Breast epithelium (tissue), 4 donors: ENCODE measurements around the gene RNF31. TPM values are rescaled to one million over a fixed set of nuclear protein-coding genes. Genes with fewer than 3 reads are reported as not detected.
A peak's percentile ranks its signal among the peaks of the same experiment; 100 is the strongest.

ENCODE experiments used
- DNase-seq, 2 donors: peaks; one replicate each; pipeline ENCODE4 v3.0.0-alpha.2; 2019; ENCODE audit warnings: low spot score in 2 of 2
- H3K27ac ChIP-seq, 2 donors: fragments of 200-600 bp; sonication (generic) in 1 of 2; one replicate each; pipeline ENCODE4 v1.5.1; 2016 to 2019; ENCODE audit warnings: mild to moderate bottlenecking in 1 of 2
- H3K27me3 ChIP-seq, 2 donors: fragments of 200-600 bp; sonication (generic) in 1 of 2; one replicate each; pipeline versions ENCODE4 v1.5.1 to v1.6.0; 2017 to 2019; ENCODE audit warnings: control low read depth in 1 of 2, mild to moderate bottlenecking in 1 of 2
- H3K36me3 ChIP-seq: fragments of 200-600 bp; one replicate; pipeline ENCODE4 v1.5.1; 2019
- H3K4me1 ChIP-seq, 2 donors: fragments of 200-600 bp; sonication (generic); one replicate each; pipeline ENCODE4 v1.5.1; 2016 to 2019; ENCODE audit warnings: control low read depth in 1 of 2
- H3K4me3 ChIP-seq, 3 donors: fragments of 200-600 bp; sonication (generic); 1 replicate in 2 of 3; 2 replicates in 1 of 3; pipeline ENCODE4 v1.5.1; 2016 to 2019; ENCODE audit warnings: mild to moderate bottlenecking in 3 of 3, moderate library complexity in 2 of 3
- H3K9me3 ChIP-seq, 2 donors: fragments of 200-600 bp; sonication (generic) in 1 of 2; one replicate each; pipeline ENCODE4 v1.5.1; 2016 to 2019; ENCODE audit warnings: control low read depth in 1 of 2
- POLR2A ChIP-seq: fragments of 450-650 bp; IDR thresholded peaks from one replicate; pipeline ENCODE4 v1.6.1; 2016; ENCODE audit warnings: antibody characterized with exemption, mild to moderate bottlenecking, moderate library complexity
- POLR2AphosphoS5 ChIP-seq, 3 donors: sonication (generic); formaldehyde crosslinking; IDR thresholded peaks; one replicate each; pipeline ENCODE4 v1.6.1; 2017; ENCODE audit warnings: antibody characterized with exemption in 3 of 3
- intact Hi-C: fragments of 100-400 bp; cut with DNase I; formaldehyde crosslinking; loops from one replicate; pipeline ENCODE4 v1.15.1; 2023; ENCODE audit warnings: low total_unique reads
- total RNA-seq, 3 donors: library from RNA; depleted of rRNA; stranded (reverse); fragments of >200 nt; gene quantifications; one replicate each; pipeline ENCODE4 v1.1.0, GENCODE V29; 2016
- TF ChIP-seq, protein P1 (sequence below), 3 donors: fragments of 450-650 bp; IDR thresholded peaks; one replicate each; pipeline ENCODE4 v1.5.1; 2016 to 2017; ENCODE audit warnings: antibody characterized with exemption in 3 of 3, mild to moderate bottlenecking in 3 of 3, moderate library complexity in 3 of 3

The RNF31 gene
- total RNA-seq, 3 donors from 2014 or later: 29.1 to 43.8 (median 41.0) TPM

DNA sequence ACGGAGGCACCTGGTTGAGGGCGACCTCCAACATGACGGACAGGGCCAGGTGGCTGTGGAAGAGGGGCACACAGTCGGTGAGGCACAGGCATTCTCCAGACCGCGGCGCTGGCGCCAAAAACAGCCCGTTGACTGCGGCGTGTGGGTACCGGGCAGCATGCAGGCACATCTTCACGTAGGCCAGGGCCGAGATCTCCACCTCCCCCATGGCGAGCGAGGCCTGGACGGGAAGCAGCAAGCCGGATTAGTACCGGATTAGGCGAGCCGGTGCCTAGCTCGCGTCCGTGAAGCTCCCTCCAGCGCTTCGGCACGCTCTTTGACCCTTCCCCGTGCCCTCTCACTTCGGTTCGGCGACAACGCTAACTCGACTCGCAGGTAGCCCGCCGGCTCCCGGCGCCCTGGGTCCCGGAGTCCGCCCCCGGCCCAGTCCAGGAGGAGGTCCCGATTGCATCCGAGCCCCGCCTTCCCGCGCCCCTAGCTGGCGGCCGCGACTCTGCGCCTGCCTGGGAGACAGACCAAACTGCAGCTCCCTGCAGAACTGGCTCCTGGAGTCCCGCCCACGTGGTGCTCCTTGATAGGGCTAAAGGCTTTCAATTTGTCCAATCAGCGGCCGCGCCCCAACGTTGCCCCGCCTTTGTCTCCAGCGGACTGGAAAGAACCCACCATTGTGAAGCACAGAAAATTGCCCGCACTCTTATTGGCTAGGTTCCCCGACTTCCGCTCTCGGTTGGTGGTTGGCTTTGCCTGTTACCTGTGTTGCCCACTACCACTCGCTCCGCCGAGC, 6.0 kb upstream of the RNF31 start, which contains the start of gene EMC9:
Gene EMC9, minus strand, starts transcription at position 495 of the 784 bp plus-strand sequence. Its CDS starts 287 bp downstream, at position 208.
- Histone ChIP-seq H3K27me3 (no peaks in the 10 kb centered on the region), H3K27ac (peak within 1 kb of the TSS; percentile 86 to 95), H3K4me3 (peak within 1 kb of the TSS; percentile 74 to 81 (median 77)), H3K36me3 (no peaks in the 10 kb centered on the region), H3K4me1 (peaks cover 5 to 25% of the 10 kb centered on the region in 2 donors), H3K9me3 (no peaks in the 10 kb centered on the region)
- intact Hi-C loops: no loop called here
- TF ChIP-seq POLR2A (peak; percentile 64), POLR2AphosphoS5 (IDR thresholded peaks at IDR 0.05) (peak in 2 of 3 donors; percentile 58 to 71)
- TF ChIP-seq, protein P1, sequence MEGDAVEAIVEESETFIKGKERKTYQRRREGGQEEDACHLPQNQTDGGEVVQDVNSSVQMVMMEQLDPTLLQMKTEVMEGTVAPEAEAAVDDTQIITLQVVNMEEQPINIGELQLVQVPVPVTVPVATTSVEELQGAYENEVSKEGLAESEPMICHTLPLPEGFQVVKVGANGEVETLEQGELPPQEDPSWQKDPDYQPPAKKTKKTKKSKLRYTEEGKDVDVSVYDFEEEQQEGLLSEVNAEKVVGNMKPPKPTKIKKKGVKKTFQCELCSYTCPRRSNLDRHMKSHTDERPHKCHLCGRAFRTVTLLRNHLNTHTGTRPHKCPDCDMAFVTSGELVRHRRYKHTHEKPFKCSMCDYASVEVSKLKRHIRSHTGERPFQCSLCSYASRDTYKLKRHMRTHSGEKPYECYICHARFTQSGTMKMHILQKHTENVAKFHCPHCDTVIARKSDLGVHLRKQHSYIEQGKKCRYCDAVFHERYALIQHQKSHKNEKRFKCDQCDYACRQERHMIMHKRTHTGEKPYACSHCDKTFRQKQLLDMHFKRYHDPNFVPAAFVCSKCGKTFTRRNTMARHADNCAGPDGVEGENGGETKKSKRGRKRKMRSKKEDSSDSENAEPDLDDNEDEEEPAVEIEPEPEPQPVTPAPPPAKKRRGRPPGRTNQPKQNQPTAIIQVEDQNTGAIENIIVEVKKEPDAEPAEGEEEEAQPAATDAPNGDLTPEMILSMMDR (IDR thresholded peaks at IDR 0.05): peak; percentile 62 to 75 (median 75)
- DNase-seq: peak; percentile 100

DNA sequence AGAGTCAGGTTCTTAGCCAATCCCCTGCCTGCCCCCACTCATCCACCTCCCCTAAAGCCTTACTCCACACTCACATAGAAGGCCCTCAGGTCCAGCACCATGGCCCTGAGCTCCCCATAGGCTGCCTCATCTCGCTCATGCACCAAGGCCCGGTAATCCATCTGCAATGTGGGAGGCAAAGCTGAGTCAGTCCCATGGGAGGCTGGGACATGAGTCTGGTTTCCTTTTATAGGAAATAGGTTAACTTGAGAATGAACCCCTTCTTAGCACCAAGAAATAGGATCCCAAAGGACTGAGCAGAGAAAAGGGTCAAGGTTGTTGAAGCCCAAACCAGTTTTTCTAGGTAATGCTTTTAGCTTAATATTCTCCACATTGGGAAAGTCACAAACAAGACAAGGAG, 3.8 kb upstream of the RNF31 start:
- intact Hi-C loops: no loop called here
- DNase-seq: no peak
- Histone ChIP-seq H3K27ac (no peak overlapping the region), H3K9me3 (no peaks in the 10 kb centered on the region), H3K4me1 (peaks cover 4 to 14% of the 10 kb centered on the region in 2 donors), H3K27me3 (no peaks in the 10 kb centered on the region), H3K36me3 (no peaks in the 10 kb centered on the region), H3K4me3 (no peak overlapping the region)
- TF ChIP-seq, protein P1 (IDR thresholded peaks at IDR 0.05): no peak
- TF ChIP-seq POLR2A: no peak
- TF ChIP-seq POLR2AphosphoS5 (IDR thresholded peaks at IDR 0.05): no peak

DNA sequence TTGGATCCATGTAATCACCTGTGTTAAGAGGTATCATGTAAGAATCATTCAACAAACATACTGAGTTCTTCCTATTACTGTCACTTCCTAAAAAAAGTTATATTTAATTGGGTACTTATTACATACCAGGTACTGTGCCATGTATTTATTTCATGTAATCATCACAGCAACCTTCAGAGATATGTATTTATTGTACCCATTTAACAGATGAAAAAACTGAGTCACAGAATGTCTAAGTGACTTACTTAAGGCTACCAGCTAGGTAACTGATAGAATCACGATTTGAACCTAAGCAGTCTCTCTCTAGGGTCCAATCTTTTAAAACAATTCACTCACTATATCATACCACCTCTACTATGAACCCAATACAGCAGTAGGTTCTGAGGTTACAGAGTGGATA, 2.8 kb upstream of the RNF31 start:
- Histone ChIP-seq H3K36me3 (no peaks in the 10 kb centered on the region), H3K4me1 (peaks cover 4 to 14% of the 10 kb centered on the region in 2 donors), H3K4me3 (no peak overlapping the region), H3K27me3 (no peaks in the 10 kb centered on the region), H3K9me3 (no peaks in the 10 kb centered on the region), H3K27ac (no peak overlapping the region)
- TF ChIP-seq POLR2A (no peak), POLR2AphosphoS5 (IDR thresholded peaks at IDR 0.05) (no peak)
- TF ChIP-seq, protein P1 (IDR thresholded peaks at IDR 0.05): no peak
- no peak for DNase-seq
- intact Hi-C loops: no loop called here

DNA sequence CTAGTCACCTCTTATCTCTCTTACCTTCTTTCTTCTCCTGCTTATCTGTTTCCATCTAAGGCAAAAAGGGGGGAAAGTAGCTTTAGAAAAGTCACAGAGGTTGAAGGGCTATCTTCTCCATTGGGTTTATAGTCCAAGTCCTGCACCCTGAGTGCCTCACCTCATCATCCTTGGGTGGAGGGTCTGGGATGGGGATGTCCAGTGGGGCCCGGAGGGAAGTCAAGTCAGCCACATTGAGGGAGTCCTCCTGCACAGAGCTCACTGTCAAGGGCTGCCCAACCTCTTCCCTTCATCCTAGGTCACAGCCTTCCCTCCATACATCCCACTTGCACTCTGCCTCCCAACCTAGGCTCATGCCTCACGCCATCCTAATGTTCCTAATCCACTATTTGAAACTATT, 2.1 kb upstream of the RNF31 start:
- Histone ChIP-seq H3K4me3 (peak overlapping the region in 1 of 3 donors; percentile 87), H3K9me3 (no peaks in the 10 kb centered on the region), H3K27ac (peak overlapping the region; percentile 86 to 94), H3K36me3 (no peaks in the 10 kb centered on the region), H3K27me3 (no peaks in the 10 kb centered on the region), H3K4me1 (peaks cover 4 to 9% of the 10 kb centered on the region in 2 donors)
- TF ChIP-seq POLR2A (no peak), POLR2AphosphoS5 (IDR thresholded peaks at IDR 0.05) (no peak)
- TF ChIP-seq, protein P1 (IDR thresholded peaks at IDR 0.05): no peak
- intact Hi-C loops: no loop called here
- DNase-seq: no peak

DNA sequence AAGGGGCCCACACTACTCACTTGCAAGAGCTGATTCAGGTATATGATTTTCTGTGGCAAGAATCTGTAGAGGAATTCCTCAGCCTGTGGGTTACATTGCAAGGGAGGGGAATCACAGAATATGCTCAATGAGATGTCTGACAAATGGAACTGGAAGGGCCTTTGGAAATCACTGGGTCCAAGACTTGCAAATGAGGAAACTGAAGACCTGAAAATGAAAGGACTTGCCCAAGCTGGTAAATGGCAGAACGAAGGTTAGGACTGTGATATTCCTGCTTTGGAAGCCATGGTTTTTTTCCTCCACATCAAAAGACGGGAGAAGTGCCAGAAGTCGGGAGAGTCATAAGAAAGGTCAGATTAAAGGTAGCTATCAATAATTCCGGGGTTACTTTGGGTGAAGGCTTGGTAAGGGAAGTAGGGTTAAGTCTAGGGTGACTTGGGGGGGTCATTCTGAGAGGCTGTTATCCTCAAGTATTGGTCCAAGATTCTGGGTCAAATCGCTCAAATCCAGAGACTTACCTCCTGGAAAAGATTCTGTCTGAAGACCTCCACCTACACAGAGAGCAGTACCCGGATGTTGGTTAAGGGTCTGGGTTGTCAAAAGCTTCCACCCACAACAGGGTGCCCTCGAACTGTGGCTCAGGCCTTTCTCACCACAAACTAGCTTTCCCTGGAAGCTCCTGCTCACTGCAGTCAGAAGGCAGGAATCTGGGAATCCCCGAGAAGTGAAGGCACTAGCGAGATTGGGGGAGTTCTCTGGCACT, 1.4 kb upstream of the RNF31 start:
- peak overlapping the region; percentile 86 to 94 for H3K27ac ChIP-seq
- peak overlapping the region; percentile 87 to 95 (median 94) for H3K4me3 ChIP-seq
- H3K27me3 ChIP-seq: no peaks in the 10 kb centered on the region
- DNase-seq: no peak
- H3K9me3 ChIP-seq: no peaks in the 10 kb centered on the region
- H3K4me1 ChIP-seq: peaks cover 4 to 9% of the 10 kb centered on the region in 2 donors
- intact Hi-C loops: no loop called here
- H3K36me3 ChIP-seq: peaks cover under 1% of the 10 kb centered on the region
- no peak for TF ChIP-seq POLR2A
- TF ChIP-seq POLR2AphosphoS5 (IDR thresholded peaks at IDR 0.05): no peak
- TF ChIP-seq, protein P1 (IDR thresholded peaks at IDR 0.05): no peak
